HG03139 (cell line): Measurements from ENCODE around the gene CREG1.

Experiments used
- ATAC-seq: cut with Tn5 transposase; IDR thresholded peaks from one replicate; pipeline ENCODE4 v1.9.1; 2021; ENCODE audit not compliant: unreplicated experiment

The CREG1 gene

GRCh38 chr1:167509587-167509986, 44.0 kb downstream of the CREG1 start:
- ATAC-seq = no peak

DNA sequence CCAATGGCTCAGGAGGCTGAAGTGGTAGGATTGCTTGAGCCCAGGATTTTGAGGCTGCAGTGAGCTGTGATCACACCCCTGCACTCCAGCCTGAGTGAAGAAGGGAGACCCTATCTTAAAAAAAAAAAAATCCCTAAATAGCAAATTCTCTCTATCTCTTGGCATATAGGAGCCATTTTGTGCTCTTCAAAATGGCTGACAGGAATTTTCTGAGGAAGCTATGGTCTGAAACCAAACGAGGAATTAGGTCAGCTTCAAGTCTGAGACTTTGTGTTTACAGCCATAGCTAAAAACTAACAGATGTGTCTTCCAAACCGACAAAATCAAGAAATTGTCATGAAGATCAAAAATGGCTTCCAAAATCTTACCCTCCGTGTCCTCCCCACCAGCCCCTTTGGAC, 45.8 kb downstream of the CREG1 start:
- ATAC-seq = no peak

- no peak for ATAC-seq
Observed at GRCh38 chr1:167504467-167504827, 49.1 kb downstream of the CREG1 start.

DNA sequence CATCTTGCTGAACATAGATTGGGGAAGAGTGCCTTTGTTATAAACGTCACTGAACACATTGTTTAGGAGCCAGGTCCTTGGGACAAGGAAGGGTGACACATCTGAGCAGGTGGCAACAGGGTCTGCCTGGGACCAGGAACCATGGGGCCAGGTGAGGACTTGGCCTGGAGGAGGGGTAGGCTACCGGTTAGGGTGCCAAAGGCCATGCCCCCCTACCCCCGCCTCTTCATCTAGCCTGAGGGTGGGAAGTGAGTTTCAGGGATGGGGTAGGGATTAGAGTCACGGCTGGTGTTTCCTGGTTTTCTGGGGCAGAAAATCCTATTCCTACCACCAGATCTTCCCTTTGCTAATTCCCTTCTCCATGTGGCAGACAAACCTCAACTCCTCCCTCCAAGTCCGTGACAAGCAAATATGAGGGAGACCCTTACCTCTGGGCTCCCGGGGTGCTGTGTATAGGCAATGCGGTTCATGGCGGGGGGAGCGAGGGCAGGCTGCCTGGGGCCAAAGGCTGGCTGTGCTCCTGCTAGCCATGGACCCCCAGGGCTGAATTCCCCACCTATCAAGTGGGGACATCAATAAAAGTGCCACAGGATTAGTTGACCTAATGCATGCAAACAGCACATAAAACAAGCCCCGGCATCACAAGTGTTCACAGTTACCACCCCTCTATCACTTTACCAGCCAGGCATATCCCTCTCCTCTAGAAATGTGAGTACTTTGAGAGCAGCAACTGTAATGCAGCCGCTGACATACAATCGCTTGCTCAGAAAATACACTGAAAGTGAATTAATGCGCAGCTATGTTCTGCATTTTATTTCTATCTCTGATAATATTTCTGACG, 49.7 kb downstream of the CREG1 start:
- ATAC-seq = no peak

GRCh38 chr1:167502719-167503462, 50.7 kb downstream of the CREG1 start:
- ATAC-seq = no peak

GRCh38 chr1:167502192-167502551, 51.4 kb downstream of the CREG1 start:
- ATAC-seq = no peak

DNA sequence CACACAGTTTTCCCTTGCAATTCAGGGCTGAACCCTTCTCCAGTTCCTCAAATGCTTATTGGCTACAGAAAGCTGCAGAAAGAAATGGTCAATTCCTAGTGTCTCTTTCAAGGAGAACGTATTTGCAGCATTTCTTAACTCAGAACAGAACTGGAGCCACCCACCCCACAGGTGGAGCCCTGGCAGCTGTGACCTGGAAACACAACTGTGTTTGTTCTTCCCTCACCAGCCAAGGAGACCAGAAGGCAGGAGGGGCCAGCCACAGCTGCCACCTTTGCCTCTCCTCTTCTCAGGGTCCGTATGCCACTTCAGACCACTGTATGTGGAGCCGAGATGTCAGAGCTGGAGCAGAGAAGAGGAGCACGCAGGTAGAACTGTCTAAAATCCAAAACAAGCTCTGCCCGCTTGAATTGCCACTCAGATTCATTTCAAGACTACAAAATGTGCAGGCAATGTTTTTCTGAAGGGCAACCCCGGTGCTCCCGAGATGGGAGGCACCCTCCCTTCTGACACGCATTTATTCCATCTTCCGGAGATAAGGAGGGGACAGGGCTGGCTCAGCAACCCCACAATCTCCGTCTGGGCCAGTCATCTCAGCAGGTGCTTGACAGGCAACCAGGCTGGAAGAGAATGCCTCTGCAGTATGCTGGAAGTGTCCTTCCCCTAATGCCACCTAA, 51.9 kb downstream of the CREG1 start:
- no peak for ATAC-seq

DNA sequence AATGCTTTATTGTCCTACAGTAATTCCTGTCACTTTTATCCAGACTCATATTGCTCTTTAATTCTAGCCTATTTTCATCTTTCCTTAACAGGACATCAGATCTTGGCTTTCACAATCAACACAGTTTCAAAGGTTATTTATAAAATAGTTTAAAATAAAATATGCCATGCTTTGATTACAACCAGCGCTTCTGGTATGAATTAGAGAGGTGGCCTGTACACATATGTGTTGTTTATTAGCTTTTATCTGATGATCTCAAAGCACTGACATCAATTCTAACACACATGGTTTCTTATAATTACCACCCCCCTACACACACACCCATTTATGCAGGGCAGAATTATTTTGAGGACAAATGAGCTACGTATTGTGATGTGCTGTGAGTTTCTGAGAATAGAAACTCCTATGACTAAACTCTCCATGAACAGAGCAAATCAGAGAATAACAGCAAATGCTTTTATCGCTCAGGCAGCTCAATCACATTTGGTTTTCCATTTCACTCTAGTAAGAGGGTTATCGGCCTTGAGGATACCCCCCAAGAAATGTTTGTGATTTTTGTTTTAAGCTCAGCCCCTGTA, 53.2 kb downstream of the CREG1 start:
- ATAC-seq = no peak

DNA sequence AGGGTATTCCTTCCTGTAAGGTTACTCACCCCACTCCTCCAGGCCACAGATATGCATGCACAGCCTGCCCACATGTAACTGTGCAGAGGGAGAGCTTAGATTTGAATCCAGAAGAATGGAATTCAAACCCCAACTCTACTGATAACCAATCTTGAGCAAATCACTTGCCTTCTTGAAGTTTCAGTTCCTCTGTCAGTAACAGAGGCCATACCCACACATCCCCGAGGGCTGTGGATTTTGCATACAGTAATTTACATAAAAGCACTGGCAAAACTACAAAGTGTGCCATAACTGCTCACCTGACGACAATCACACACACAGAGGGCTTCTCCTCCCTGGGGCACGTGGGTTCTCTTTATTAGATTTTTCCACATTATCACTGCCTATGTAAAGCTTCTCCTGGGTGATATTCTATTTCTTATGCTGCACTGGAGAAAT, 53.9 kb downstream of the CREG1 start:
- ATAC-seq = peak; percentile 97

DNA sequence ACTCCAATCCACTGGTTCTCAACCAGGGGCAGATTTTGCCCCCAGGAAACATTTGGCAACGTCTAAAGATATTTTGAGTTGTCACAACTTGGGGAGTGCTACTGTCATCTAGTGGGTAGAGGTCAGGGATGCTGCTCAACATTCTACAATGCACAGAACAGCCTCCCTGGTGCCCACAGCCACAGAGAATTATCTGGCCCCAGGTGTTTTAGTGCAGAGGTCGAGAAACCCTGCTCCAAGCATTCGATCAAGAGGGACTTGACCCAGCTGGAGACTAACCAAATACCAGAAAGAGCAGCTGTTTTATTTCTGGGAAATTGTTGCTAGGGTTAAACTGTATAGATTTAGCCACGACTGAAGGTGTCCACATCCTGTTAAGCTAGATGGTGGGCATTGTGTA, 54.5 kb downstream of the CREG1 start:
- no peak for ATAC-seq

DNA sequence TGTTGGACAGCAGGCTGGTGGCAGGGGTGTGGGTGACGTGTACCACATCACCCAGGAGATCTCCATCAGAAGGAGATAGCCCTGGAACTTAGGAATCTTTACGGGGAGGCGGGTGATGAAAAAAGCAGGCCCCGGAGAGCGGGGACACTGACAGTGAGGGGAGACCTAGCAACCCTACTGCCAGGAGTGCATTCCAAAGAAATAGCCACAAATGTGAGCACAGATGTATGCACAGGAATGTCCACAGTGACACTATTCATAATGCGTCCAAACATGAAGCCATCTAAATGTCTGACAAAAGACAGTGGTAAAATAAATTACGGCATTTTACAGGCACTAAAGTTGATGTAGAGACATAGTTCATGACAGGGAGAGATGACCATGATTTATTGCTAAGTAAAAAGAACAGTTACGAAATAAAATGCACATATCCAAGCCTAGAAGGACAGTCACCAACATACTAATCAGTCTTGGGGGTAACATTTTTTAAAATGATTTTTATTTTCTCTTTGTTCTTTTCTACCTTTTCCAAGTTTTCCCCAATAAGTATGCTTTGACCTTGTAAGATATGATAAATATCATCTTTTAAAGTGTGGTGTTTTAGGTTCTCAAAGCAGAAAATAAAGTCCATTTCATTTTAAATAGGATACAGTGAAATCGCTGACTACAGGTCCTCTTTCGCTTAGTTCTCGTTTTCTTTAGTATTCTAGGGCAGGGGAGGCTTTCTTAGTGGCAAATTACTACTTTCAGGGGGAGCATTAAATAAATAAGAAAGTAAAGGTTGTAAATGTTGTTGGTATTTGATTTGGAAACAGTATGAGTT, 56.6 kb downstream of the CREG1 start:
- ATAC-seq = no peak

- ATAC-seq = no peak
Observed at GRCh38 chr1:167493372-167493771, 60.2 kb downstream of the CREG1 start.

- ATAC-seq = no peak
Observed at GRCh38 chr1:167492481-167492910, 61.1 kb downstream of the CREG1 start.

GRCh38 chr1:167491586-167492461, 61.7 kb downstream of the CREG1 start:
- ATAC-seq = no peak
